ENCODE measurements around the gene FKBP11.

Gene FKBP11

GRCh38 chr12:48925304-48926011, at the start of gene FKBP11:
Gene FKBP11 (minus strand): TSS chr12:48925492. CDS start chr12:48925428, 64 bp downstream.
- peak; percentile 75 for DNase-seq

GRCh38 chr12:48973941-48974673, 48.8 kb upstream of the FKBP11 start:
- DNase-seq, result peak; percentile 37

DNA sequence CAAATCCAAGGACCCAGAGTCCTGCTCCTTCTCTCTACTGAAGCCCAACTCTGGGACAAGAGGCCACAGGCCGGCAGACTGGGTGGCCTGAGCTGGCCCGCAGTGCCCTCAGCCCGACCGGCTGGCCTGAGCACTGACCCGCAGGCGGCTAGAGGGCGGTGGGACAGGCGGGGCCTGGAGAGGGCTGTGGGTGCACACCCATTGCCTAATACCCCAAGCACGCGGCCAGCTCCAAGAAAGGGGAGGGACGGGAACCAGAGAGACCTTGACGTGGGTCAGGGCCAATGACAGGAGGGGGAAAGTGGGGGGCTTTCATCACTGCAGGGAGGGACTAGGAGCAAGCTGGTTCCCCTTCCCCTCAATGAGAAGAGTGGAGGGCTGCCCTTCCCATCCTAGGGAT, 48.2 kb upstream of the FKBP11 start:
- no peak for DNase-seq

DNA sequence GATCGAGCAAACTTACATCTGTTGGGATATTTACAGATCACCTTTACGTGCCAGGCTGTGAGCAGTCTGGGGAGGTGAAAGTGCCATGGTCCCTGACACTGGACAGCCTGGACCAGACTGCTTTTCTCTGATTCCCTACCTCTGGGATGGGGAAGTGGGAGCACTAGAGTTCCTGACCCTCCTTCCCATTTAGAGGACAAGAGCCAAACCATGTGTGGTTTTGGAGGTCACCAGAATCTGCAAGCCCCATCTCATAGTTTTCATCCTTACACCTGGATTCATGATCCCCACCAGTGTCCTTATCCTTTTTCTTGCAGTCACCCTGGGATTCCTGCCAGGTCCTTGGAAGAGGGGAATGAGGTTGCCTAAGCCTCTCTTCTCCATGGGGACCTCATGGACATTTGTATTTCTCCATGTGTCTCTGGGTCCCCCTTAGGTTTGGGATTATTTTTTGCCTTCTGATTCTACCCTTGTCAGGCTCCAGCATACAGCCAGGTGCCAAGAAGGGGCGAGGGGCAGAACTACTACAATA, 47.7 kb upstream of the FKBP11 start:
- no peak for DNase-seq

DNA sequence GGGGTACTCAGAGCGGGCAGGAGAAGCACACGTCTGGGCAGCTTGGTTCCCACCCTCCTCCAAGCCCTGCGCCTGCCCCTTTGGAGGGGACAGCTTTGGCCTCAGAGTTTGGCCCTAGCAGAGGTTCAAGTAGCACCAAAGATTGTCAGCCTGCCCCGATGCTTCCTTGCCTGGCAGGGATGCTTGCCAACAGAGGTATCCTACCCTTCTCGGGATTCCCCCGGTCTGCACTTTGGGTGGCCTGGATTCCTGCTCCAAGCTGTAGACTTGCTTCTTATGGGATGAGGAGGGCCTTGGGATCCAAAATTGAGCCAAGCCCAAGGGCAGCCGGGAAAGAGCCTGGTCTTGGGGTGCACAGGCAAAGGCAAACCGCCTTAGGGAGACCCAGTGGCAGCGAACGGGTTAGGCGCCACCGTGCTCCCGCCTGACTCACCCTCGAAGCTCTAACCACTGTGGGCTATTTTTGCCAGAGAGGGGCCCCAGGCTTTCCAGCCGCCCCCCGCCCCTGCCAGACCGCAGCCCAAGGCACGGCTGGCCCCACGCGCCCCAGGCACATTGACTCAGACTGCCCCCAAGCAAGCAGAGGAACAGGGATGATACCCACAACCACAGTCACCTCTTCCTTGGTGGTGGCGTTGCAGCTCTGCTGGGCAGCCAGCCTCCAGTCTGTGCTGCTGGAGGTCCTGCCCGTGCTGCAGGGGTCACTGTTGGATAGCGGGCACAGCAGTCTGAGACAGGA, 47.1 kb upstream of the FKBP11 start:
- peak; percentile 38 for DNase-seq

DNA sequence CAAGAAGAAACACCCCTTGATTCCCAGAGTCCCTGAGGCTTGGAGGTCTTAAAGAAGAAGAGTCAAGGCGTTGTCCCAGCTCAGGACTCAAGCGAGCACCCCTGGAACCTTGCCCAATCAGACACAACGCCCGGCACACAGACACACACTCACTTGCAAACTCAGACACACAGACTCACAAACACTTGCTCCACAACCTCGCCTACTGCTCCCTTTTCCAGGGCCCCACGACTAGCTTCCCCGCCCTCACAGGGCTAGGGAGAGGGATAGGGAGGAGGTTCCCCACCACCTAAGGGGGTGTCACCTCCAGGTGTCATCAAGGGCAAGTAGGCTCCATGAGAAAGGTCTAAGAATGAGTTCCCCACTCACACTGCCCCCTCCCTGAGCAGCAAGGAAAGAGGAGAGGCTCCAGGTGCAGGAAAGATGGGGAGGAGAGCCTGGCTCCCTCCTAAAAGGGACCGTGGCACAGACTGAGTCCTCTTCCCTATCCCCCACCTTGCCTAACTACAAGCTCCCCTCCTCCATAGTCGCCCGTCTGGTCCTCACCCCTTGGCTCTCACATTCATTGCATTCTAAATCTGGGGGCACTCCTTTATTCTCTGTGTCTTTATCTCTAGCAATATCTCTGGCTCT, 45.5 kb upstream of the FKBP11 start:
- DNase-seq, result no peak

DNA sequence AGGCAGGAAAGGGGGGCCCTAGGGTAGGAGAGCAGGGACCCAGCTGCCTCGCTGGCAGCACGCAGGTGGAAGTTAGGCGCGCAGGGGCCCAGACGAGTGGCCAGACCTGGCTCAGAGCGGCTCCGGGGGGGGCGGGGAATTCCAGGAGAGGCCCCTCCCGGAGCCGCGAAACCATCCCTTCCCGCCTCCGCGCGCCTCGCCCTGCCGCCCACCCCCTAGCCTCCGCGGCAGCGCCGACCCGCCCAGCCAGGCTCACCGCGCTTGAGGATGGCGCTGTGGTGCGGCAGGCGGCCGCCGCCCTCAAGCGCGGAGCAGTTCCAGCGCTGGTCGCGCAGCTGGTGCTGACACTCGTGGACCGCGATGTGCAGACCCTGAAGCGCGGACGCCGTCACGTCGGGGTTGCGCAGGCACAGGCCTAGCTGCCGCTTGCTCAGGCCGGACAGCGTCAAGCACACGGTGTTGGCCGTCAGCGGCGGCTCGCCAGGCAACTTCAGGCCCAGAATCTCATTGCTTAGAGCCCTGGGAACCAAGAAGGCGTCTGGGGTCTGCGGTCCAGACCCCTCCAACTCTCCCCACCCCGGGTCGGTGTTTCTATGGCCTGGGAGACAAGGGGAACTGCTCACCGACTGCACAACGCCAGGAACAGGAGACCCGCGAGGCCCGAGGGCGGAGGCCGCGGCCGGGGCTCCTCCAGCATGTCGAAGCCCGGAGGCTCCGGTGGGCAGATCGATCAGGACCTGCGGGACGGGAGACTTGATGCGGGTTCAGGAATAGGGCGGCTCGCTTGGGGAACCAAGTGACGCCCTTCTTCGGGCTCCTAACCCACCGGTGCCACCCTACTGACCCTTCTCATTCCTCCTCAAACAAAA, 44.8 kb upstream of the FKBP11 start:
- DNase-seq, result no peak

GRCh38 chr12:48969160-48969771, 44.0 kb upstream of the FKBP11 start:
- DNase-seq, result no peak

GRCh38 chr12:48968467-48968866, 43.2 kb upstream of the FKBP11 start:
- DNase-seq, result no peak

DNA sequence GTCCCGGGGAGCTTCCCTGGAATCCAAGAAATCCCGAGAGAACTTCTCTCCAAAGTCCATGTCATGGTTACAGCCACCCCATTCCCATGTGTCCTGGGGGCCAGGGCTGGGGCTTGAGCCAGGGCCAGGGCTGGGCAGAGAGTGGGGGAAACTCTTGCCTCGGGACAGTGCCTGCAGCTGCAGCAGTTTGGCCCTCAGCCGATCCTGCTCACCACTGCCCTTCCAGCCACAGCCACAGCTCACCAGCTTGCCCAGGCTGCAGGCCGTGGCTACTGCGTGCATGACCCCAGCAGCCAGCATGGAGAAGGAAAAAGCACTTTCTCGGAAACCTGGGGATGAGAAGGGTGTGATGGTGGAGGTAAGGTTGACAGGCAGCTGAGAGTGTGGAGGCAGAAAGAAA, 42.7 kb upstream of the FKBP11 start:
- DNase-seq, result no peak

DNA sequence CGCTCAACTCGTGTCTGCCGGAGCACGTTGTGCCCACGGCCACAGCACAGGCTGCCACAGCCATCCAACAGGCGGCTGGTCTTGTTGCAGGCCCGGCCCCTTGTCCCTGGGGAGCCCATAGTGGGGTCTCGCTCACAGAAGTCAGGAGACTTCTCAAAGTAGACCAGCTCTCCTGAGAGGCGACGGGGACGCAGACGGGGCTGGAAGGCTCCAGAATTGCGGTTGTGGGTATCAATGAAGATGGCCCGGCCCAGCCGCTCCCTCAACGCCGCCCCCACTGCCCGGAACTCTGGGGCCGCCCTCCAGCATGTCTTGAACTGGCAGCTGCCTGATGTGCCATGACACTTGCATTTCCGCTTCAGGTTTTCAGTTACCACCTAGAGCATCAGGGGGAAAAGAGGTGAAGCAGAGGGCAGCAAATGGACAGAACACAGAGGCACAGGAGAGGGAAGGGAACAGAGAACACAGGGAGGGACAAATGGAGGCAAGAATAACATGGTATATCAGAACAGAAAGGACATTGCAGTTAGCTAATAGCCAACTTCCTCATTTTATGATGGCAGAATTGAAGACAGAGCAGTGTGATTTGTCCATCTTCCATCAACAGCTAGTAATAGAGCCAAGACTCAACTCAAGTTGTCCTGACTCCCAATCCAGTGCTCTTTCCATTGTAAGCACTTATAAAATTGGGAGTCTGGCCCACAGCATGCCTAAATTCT, 41.0 kb upstream of the FKBP11 start:
- no peak for DNase-seq

GRCh38 chr12:48965298-48965838, 40.1 kb upstream of the FKBP11 start:
- no peak for DNase-seq

DNA sequence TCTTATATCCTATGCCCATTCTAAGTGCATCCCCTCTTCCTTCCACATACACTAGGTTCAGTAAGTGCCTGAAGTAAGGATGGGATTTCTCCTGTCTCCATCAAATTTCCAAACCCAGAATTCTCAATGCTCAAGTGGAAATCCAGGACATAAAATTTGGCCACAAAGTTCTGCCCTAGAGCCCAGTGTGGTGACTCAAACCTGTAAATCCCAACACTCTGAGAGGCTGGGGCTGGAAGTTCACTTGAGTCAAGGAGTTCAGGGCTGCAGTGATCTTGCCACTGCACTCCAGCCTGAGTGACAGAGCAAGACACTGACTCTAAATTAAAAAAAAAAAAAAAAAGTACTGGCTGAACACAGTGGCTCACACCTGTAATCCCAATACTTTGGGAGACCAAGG, 36.5 kb upstream of the FKBP11 start:
- no peak for DNase-seq

- no peak for DNase-seq
Observed at GRCh38 chr12:48961331-48961730, 36.0 kb upstream of the FKBP11 start.

DNA sequence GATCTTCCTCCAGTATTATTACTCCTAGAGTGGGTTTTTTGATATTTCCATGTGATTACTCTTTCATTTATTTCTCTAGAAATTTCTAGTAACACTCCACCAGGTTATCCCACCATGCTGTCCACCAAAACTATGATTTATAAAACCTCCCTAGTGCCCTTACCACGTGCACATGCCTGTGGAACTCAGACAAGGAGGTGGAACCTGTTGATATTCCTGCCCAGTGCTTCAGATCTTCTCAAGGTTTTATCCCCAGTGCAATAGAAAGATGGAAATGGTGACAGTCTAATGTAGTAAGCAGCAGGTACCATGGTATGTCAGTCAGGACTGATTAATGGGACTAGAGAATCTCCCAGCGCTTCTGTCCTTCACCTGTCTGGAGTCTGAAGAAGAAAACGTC, 35.5 kb upstream of the FKBP11 start:
- DNase-seq, result no peak

- DNase-seq, result no peak
Observed at GRCh38 chr12:48958049-48958388, 32.7 kb upstream of the FKBP11 start.

GRCh38 chr12:48957141-48958048, 32.1 kb upstream of the FKBP11 start, which contains the start of gene ARF3:
Gene ARF3 (minus strand): TSS chr12:48957487. CDS start chr12:48941095, 16,392 bp downstream.
- peak; percentile 92 for DNase-seq

DNA sequence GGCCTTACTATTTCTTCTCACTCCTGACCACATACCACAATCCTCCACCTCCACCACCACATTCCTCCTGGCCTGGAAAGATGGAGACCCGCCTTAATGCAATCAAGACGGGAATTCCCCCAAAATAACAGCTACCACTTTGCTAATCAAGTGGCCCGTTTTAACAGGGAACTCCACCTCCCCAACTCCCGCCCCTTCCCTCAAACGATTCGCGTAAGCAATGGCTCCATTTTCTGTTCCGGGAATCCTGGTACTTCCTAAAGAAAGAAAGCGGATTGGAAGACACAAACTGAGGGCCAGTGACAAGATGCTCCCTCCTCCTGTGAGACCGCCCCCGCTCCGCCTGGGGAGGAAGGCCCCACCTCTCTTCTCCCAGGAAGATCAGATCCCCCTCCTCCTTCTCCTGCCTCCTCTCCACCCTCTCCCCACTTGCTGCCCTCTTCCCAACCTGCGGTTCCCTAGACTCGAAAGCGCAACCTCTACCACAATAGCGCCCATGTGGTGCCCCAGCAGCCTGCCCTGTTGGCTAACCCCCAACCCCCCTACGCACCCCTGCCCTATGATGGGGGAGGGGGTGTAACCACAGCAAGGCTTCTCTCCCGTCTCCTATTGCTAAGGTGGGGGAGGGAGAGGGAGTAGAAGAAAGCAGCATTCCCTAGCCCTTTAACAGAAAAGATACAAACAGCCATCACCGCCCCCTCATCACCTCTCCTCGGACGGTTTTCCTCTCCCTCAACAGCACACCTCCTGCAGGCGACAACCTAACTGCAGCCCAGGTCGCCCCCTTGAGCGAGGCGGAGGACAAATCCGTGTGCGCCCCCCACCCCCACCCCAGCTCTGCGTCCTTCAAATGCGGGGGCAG, 31.2 kb upstream of the FKBP11 start:
- peak; percentile 20 for DNase-seq
